GM18868 (cell line): ENCODE results near the gene COL27A1.

ENCODE experiments used
- ATAC-seq: cut with Tn5 transposase; IDR thresholded peaks from one replicate; pipeline ENCODE4 v1.9.1; 2021; ENCODE audit warnings: mild to moderate bottlenecking, moderate library complexity; ENCODE audit not compliant: unreplicated experiment

The COL27A1 gene

GRCh38 chr9:114202849-114203248, 47.5 kb downstream of the COL27A1 start:
- no peak for ATAC-seq

- no peak for ATAC-seq
Measured at GRCh38 chr9:114203410-114204140, 48.2 kb downstream of the COL27A1 start.

GRCh38 chr9:114204265-114204664, 48.9 kb downstream of the COL27A1 start:
- no peak for ATAC-seq

- no peak for ATAC-seq
Measured at GRCh38 chr9:114205171-114206015, 50.1 kb downstream of the COL27A1 start.

GRCh38 chr9:114206221-114206789, 51.0 kb downstream of the COL27A1 start:
- no peak for ATAC-seq

- ATAC-seq: no peak
Measured at GRCh38 chr9:114207034-114207810, 51.9 kb downstream of the COL27A1 start.

- ATAC-seq: no peak
Measured at GRCh38 chr9:114207845-114208244, 52.5 kb downstream of the COL27A1 start.

- no peak for ATAC-seq
Measured at GRCh38 chr9:114209151-114209550, 53.8 kb downstream of the COL27A1 start.

GRCh38 chr9:114210136-114210535, 54.8 kb downstream of the COL27A1 start:
- ATAC-seq: no peak

GRCh38 chr9:114210691-114211276, 55.4 kb downstream of the COL27A1 start:
- ATAC-seq: no peak

- ATAC-seq: no peak
Measured at GRCh38 chr9:114212826-114213225, 57.5 kb downstream of the COL27A1 start.

- ATAC-seq: no peak
Measured at GRCh38 chr9:114213566-114213965, 58.2 kb downstream of the COL27A1 start.

GRCh38 chr9:114214181-114214580, 58.8 kb downstream of the COL27A1 start:
- no peak for ATAC-seq

- ATAC-seq: no peak
Measured at GRCh38 chr9:114214686-114215414, 59.5 kb downstream of the COL27A1 start.

GRCh38 chr9:114216081-114216480, 60.7 kb downstream of the COL27A1 start:
- ATAC-seq: no peak

GRCh38 chr9:114216976-114217375, 61.6 kb downstream of the COL27A1 start:
- ATAC-seq: no peak

GRCh38 chr9:114218264-114219120, 63.2 kb downstream of the COL27A1 start:
- ATAC-seq: no peak

GRCh38 chr9:114220061-114220541, 64.8 kb downstream of the COL27A1 start:
- no peak for ATAC-seq
